ENCODE data around the gene GPR39.

- TF ChIP-seq POLR2A (IDR thresholded peaks at IDR 0.05) = no peak
- TF ChIP-seq CTCF (IDR thresholded peaks at IDR 0.05) = no peak
- no peak for TF ChIP-seq EP300 (IDR thresholded peaks at IDR 0.05)
Measured at GRCh38 chr2:132540166-132540565, 123.6 kb downstream of the GPR39 start.
